Nephron progenitor cell (in vitro differentiated cells): ENCODE measurements around the gene GASK1B.

Source experiments
- DNase-seq: peaks from one replicate; pipeline ENCODE4 v3.0.0; 2021
- H3K27ac Mint-ChIP-seq: 2 replicates; pipeline ENCODE4 v1.8.0; 2021; ENCODE audit warnings: mild to moderate bottlenecking, moderate library complexity, mixed read lengths
- H3K27me3 Mint-ChIP-seq: 2 replicates; pipeline ENCODE4 v1.8.0; 2021; ENCODE audit warnings: mild to moderate bottlenecking, low read depth, mixed read lengths; ENCODE audit not compliant: poor library complexity
- H3K36me3 Mint-ChIP-seq: 2 replicates; pipeline ENCODE4 v1.8.0; 2021; ENCODE audit warnings: low read depth, mixed read lengths
- H3K4me1 Mint-ChIP-seq: 2 replicates; pipeline ENCODE4 v1.8.0; 2021; ENCODE audit warnings: mixed read lengths
- H3K4me3 Mint-ChIP-seq: 2 replicates; pipeline ENCODE4 v1.8.0; 2021; ENCODE audit warnings: mild to moderate bottlenecking, moderate library complexity, mixed read lengths
- H3K9me3 Mint-ChIP-seq: 2 replicates; pipeline ENCODE4 v1.8.0; 2021; ENCODE audit warnings: mild to moderate bottlenecking, moderate library complexity, mixed read lengths
- TF ChIP-seq, protein P1 (sequence below): fragments of 200-600 bp; sonication (generic); IDR thresholded peaks from 2 replicates; pipeline ENCODE4 v1.5.0; 2021; ENCODE audit warnings: antibody characterized with exemption

GASK1B gene

DNA sequence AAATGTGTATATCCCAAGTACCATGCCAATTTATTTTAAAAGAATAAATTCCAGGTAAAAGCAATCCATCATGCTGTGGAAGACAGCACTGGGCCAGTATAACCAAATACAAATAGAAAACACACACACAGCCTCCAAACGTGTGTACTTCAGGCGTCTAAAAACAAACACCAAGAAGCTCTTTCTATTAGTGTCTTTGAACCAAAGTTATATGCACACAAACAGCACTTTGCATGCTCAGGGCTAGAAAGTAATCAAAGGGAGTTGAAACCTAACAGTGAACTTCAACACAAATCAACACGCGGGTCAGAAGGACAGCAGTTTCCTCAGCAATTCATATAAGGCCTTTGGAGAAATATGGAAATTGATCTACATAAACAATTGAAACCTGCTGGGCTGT lies 15.4 kb downstream of the GASK1B start:
- Mint-ChIP-seq H3K4me1 (peaks cover 6% of the 10 kb centered on the region), H3K27me3 (peaks cover under 1% of the 10 kb centered on the region)
- TF ChIP-seq, protein P1, sequence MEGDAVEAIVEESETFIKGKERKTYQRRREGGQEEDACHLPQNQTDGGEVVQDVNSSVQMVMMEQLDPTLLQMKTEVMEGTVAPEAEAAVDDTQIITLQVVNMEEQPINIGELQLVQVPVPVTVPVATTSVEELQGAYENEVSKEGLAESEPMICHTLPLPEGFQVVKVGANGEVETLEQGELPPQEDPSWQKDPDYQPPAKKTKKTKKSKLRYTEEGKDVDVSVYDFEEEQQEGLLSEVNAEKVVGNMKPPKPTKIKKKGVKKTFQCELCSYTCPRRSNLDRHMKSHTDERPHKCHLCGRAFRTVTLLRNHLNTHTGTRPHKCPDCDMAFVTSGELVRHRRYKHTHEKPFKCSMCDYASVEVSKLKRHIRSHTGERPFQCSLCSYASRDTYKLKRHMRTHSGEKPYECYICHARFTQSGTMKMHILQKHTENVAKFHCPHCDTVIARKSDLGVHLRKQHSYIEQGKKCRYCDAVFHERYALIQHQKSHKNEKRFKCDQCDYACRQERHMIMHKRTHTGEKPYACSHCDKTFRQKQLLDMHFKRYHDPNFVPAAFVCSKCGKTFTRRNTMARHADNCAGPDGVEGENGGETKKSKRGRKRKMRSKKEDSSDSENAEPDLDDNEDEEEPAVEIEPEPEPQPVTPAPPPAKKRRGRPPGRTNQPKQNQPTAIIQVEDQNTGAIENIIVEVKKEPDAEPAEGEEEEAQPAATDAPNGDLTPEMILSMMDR: no peak

DNA sequence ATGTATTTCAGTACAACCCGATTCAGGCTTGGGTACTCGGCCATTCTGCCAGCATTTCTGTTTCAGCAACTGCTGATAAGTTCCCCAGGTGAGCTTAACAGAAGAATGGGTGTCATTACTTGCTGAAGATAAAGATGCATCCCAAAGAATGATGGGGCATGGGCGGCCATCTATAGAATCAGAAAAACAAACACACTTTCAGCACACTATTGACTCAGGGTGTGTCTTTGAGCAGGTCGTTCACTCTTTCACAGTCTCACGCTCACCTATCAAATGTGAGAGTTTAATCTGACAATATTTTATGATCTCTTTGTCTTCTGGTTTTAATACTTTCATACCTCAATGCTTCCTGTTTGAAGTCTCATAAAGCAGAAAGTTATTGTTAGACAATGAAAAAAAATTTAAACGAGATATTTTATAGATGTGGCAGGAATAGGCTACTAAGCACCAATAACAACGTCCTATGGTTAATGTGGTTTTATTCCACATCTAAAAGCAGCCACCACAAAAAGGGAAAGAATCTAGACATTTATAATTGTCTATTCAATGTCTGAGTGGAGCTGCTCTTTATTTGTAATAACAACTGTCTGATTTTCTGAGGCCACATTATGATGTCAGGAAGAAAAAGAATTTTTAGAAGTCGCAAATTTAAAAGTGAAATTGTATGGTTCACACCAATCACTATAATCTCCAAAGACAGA lies 17.0 kb downstream of the GASK1B start:
- Mint-ChIP-seq H3K27ac (no peak overlapping the region), H3K4me1 (no peaks in the 10 kb centered on the region), H3K27me3 (peaks cover 3% of the 10 kb centered on the region), H3K9me3 (no peaks in the 10 kb centered on the region), H3K4me3 (no peak overlapping the region), H3K36me3 (no peaks in the 10 kb centered on the region)
- DNase-seq: no peak
- TF ChIP-seq, protein P1: no peak

More for the DNA sequence above, 15.4 kb downstream of the GASK1B start:
- H3K4me3 Mint-ChIP-seq: no peak overlapping the region
- no peak overlapping the region for H3K27ac Mint-ChIP-seq
- no peaks in the 10 kb centered on the region for H3K36me3 Mint-ChIP-seq
- no peaks in the 10 kb centered on the region for H3K9me3 Mint-ChIP-seq
- DNase-seq: no peak

DNA sequence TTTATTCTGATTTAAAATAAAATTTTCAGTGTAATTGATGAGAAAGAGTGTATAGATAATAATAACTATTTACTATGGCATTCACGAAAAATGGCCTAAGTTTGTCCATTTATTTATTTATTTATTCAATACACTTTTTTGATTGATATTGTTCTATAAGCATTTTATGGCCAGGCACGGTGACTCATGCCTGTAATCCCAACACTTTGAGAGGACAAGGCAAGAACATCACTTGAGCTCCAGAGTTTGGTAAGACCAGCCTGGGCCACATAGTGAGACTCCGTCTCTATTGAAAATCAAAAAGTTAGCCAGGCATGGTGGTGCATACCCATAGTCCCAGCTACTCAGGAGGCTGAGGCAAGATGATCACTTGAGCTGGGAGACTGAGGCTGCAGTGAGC lies 25.7 kb downstream of the GASK1B start:
- Mint-ChIP-seq H3K27me3 (peaks cover under 1% of the 10 kb centered on the region), H3K4me3 (no peak overlapping the region), H3K4me1 (no peaks in the 10 kb centered on the region), H3K27ac (no peak overlapping the region), H3K36me3 (no peaks in the 10 kb centered on the region), H3K9me3 (no peaks in the 10 kb centered on the region)
- TF ChIP-seq, protein P1: no peak
- DNase-seq: no peak

DNA sequence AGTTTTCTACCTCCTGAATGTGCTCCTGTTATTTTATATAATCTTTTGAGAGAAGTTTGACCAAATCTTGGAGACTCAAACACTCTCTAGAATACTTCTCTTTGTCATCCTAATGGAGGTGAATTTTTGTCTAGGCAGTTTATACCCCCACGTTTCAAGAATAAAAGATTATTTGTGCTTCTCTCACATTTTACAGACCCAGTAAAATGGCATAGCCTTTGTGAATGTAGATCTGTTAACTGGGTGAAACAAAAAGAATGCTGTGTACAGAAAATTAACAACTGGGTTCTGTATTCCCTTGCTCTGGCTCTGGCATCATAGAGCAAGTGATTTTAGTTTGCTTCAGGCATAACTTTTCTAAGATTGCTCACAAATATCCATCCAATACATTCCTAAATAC lies 26.1 kb downstream of the GASK1B start:
- TF ChIP-seq, protein P1: no peak
- no peak overlapping the region for H3K4me3 Mint-ChIP-seq
- DNase-seq: no peak

DNA sequence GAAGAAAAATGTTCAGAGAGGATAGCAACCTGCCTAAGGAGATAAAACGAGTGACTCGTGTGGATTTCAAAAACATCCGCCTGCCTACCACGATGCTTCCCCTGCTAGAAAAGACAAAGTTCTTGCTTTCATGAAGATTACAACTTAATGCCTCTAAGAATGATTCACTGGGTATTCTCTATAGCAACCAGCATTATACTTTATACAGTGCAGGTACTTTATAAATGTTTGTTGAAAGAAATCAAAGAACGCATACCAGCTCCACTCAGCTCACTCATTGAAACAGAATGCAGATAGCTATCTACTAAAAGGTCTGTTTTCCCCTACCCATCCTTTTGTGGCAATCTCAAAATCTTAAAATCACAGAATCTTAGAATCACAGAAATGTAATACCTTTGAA lies 33.7 kb downstream of the GASK1B start:
- H3K27ac Mint-ChIP-seq: no peak overlapping the region
- peaks cover 5% of the 10 kb centered on the region for H3K27me3 Mint-ChIP-seq
- TF ChIP-seq, protein P1: no peak
- DNase-seq: no peak
- no peaks in the 10 kb centered on the region for H3K9me3 Mint-ChIP-seq
- no peaks in the 10 kb centered on the region for H3K36me3 Mint-ChIP-seq
- H3K4me1 Mint-ChIP-seq: no peaks in the 10 kb centered on the region
- H3K4me3 Mint-ChIP-seq: no peak overlapping the region

More for the DNA sequence above, 26.1 kb downstream of the GASK1B start:
- Mint-ChIP-seq H3K27ac (no peak overlapping the region), H3K9me3 (no peaks in the 10 kb centered on the region), H3K27me3 (no peaks in the 10 kb centered on the region), H3K4me1 (no peaks in the 10 kb centered on the region), H3K36me3 (no peaks in the 10 kb centered on the region)

DNA sequence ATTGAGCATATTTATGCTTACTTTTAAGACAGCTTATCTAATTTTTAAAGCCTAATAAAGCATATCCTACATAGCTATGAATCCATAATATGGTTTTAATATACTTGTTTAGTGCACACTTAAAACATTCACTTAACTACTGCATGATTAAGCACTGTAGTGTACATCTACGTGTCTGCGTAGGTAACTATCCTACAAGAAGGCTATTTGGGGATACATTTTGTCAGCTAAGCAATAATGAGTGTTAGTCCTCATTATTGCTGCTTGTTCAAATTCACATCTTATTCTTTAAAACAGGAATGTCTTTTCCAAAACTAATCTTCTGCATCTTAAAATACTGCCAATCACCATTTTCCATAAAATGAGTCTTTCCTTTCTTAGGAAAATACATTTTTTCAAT lies 38.6 kb downstream of the GASK1B start:
- Mint-ChIP-seq H3K27me3 (peaks cover 8% of the 10 kb centered on the region), H3K27ac (no peak overlapping the region), H3K4me3 (no peak overlapping the region), H3K4me1 (no peaks in the 10 kb centered on the region), H3K9me3 (no peaks in the 10 kb centered on the region), H3K36me3 (no peaks in the 10 kb centered on the region)
- TF ChIP-seq, protein P1: no peak
- DNase-seq: no peak
